ENCODE results near the gene GUCY2C.

DNA sequence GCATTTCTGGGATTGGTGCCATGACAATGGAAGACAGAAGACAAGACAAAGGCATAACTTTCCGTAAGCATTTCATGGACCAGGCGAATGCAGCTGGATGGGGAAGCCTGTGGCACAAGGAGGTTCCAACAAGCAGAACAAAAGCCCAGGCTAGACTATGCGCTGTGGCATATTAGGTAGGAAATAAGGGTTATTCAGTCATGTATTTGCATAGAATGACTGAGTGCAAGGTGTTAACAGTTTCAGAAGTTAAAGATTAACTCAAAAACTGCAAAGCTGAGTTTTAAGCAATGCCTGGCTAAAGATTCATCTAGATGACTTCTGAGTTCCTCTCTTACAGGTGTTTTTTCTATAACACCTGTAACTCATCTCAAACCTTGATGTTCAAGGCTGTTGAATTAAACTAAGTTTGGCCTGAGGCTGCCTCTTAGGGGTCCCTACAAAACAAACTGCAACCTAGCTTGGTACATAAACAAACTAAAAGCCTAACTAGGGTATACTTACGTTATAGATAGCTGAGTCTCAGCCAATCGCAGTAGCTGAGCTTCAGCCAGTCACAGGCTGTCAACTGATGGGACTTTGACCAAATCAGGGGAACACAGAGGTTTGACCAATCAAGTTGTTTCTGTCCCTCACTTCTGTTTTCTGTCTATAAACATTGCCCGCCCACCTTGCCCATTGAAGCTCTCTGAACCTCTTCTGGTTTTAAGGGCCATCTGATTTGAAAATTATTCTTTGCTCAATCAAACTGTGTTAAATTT is 76.5 kb downstream of the GUCY2C start:
- TF ChIP-seq, protein P1, sequence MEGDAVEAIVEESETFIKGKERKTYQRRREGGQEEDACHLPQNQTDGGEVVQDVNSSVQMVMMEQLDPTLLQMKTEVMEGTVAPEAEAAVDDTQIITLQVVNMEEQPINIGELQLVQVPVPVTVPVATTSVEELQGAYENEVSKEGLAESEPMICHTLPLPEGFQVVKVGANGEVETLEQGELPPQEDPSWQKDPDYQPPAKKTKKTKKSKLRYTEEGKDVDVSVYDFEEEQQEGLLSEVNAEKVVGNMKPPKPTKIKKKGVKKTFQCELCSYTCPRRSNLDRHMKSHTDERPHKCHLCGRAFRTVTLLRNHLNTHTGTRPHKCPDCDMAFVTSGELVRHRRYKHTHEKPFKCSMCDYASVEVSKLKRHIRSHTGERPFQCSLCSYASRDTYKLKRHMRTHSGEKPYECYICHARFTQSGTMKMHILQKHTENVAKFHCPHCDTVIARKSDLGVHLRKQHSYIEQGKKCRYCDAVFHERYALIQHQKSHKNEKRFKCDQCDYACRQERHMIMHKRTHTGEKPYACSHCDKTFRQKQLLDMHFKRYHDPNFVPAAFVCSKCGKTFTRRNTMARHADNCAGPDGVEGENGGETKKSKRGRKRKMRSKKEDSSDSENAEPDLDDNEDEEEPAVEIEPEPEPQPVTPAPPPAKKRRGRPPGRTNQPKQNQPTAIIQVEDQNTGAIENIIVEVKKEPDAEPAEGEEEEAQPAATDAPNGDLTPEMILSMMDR (tag by site-specific recombination; IDR thresholded peaks at IDR 0.05): no peak
- TF ChIP-seq SP2 (tag by site-specific recombination; IDR thresholded peaks at IDR 0.05): no peak
- TF ChIP-seq ZNF529 (tag by site-specific recombination; IDR thresholded peaks at IDR 0.05; ENCODE audit: insufficient replicate concordance): no peak
- TF ChIP-seq ZNF132 (tag by site-specific recombination; IDR thresholded peaks at IDR 0.05; ENCODE audit: borderline replicate concordance): no peak
- TF ChIP-seq TCF7L2 (IDR thresholded peaks at IDR 0.05; ENCODE audit: borderline replicate concordance, low read depth, low read length): no peak
- no peak for TF ChIP-seq ZFP37 (tag by site-specific recombination; IDR thresholded peaks at IDR 0.05)
- TF ChIP-seq, protein P2, sequence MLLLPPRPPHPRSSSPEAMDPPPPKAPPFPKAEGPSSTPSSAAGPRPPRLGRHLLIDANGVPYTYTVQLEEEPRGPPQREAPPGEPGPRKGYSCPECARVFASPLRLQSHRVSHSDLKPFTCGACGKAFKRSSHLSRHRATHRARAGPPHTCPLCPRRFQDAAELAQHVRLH (tag by site-specific recombination; IDR thresholded peaks at IDR 0.05): no peak
- no peak for TF ChIP-seq ZBTB8A (tag by site-specific recombination; IDR thresholded peaks at IDR 0.05)
- TF ChIP-seq GFI1B (tag by site-specific recombination; IDR thresholded peaks at IDR 0.05): no peak
- no peak for TF ChIP-seq ZNF530 (tag by site-specific recombination; IDR thresholded peaks at IDR 0.05; ENCODE audit: low read depth)
- TF ChIP-seq ZNF335 (tag by site-specific recombination; conservative IDR thresholded peaks at IDR 0.05): no peak
- no peak for TF ChIP-seq ZNF654 (tag by site-specific recombination; IDR thresholded peaks at IDR 0.05; ENCODE audit: low read depth)
- no peak for TF ChIP-seq ZNF513 (tag by site-specific recombination; IDR thresholded peaks at IDR 0.05)
- no peak for TF ChIP-seq YY1 (tag by site-specific recombination; IDR thresholded peaks at IDR 0.05)
